GM18870 (cell line): ENCODE data around the gene RIMBP2.
"Not testable (repeated sequence)": the region's sequence is repeated elsewhere in the genome, so short reads cannot be mapped to it uniquely, and the experiment has no call there.

Experiments used
- ATAC-seq: cut with Tn5 transposase; IDR thresholded peaks from one replicate; pipeline ENCODE4 v1.9.1; 2021; ENCODE audit warnings: moderate library complexity; ENCODE audit not compliant: unreplicated experiment

RIMBP2 gene

GRCh38 chr12:130738403-130738802 lies 22.3 kb upstream of the RIMBP2 start:
- ATAC-seq = not testable (repeated sequence)

GRCh38 chr12:130737731-130738130 lies 21.6 kb upstream of the RIMBP2 start:
- ATAC-seq = no peak

- ATAC-seq = no peak
Observed at GRCh38 chr12:130729344-130729743, 13.2 kb upstream of the RIMBP2 start.

- no peak for ATAC-seq
Observed at GRCh38 chr12:130728158-130729058, 12.3 kb upstream of the RIMBP2 start.

- ATAC-seq = no peak
Observed at GRCh38 chr12:130719263-130719859, 3.3 kb upstream of the RIMBP2 start.

GRCh38 chr12:130717752-130718151 lies 1.7 kb upstream of the RIMBP2 start:
- no peak for ATAC-seq

- ATAC-seq = no peak
Observed at GRCh38 chr12:130716969-130717366, 869 bp upstream of the RIMBP2 start.

GRCh38 chr12:130715150-130715997 lies 725 bp downstream of the RIMBP2 start:
- ATAC-seq = no peak

GRCh38 chr12:130714591-130715149 lies 1.4 kb downstream of the RIMBP2 start:
- no peak for ATAC-seq

GRCh38 chr12:130714091-130714590 lies 2.0 kb downstream of the RIMBP2 start:
- no peak for ATAC-seq

GRCh38 chr12:130713581-130713991 lies 2.5 kb downstream of the RIMBP2 start:
- ATAC-seq = no peak

GRCh38 chr12:130712346-130713065 lies 3.6 kb downstream of the RIMBP2 start:
- no peak for ATAC-seq

- ATAC-seq = no peak
Observed at GRCh38 chr12:130711756-130712155, 4.3 kb downstream of the RIMBP2 start.

- ATAC-seq = no peak
Observed at GRCh38 chr12:130710733-130711080, 5.4 kb downstream of the RIMBP2 start.

- ATAC-seq = no peak
Observed at GRCh38 chr12:130709971-130710732, 5.9 kb downstream of the RIMBP2 start.

- no peak for ATAC-seq
Observed at GRCh38 chr12:130709151-130709970, 6.7 kb downstream of the RIMBP2 start.

GRCh38 chr12:130708648-130709047 lies 7.5 kb downstream of the RIMBP2 start:
- no peak for ATAC-seq

- no peak for ATAC-seq
Observed at GRCh38 chr12:130707571-130707891, 8.6 kb downstream of the RIMBP2 start.
